Cardiac fibroblast (primary cell): ENCODE measurements around the gene CNBD2.
"Not testable (repeated sequence)": the region's sequence is repeated elsewhere in the genome, so short reads cannot be mapped to it uniquely, and the experiment has no call there.

Source experiments
- DNase-seq, 2 donors: peaks; one replicate each; pipeline versions ENCODE4 v3.0.0 to v3.0.0-alpha.2; 2010; ENCODE audit warnings: low read depth in 2 of 2
- H3K4me3 ChIP-seq, 2 donors: replicated peaks in 1 of 2; 1 replicate in 1 of 2; 2 replicates in 1 of 2; pipeline ENCODE4 v1.5.1; 2011; ENCODE audit warnings: low read depth in 2 of 2, low read length in 2 of 2, mild to moderate bottlenecking in 2 of 2, moderate library complexity in 1 of 2
- TF ChIP-seq, protein P1 (sequence below): IDR thresholded peaks from one replicate; pipeline ENCODE4 v1.5.1; 2011; ENCODE audit warnings: low read depth, mild to moderate bottlenecking, low read length, inconsistent platforms

CNBD2 gene

DNA sequence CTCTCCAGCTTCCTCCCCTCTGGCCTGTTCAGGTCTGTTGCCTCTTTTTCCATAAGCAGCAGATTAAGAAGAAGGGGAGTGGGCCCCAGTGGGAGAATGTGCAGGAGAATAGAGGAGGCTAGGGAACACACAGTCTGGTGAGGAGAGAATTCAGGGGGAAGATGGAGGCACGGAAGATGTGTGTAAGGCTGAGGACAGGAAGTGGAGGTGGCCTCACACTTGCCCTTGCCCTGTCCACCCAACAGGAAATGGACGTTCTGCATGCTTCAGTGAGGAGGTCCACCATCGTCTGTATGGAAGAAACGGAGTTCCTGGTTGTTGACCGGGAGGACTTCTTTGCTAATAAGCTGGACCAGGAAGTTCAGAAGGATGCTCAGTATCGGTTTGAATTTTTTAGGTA, 16.0 kb downstream of the CNBD2 start:
- H3K4me3 ChIP-seq: no peak overlapping the region
- no peak for DNase-seq
- TF ChIP-seq, protein P1, sequence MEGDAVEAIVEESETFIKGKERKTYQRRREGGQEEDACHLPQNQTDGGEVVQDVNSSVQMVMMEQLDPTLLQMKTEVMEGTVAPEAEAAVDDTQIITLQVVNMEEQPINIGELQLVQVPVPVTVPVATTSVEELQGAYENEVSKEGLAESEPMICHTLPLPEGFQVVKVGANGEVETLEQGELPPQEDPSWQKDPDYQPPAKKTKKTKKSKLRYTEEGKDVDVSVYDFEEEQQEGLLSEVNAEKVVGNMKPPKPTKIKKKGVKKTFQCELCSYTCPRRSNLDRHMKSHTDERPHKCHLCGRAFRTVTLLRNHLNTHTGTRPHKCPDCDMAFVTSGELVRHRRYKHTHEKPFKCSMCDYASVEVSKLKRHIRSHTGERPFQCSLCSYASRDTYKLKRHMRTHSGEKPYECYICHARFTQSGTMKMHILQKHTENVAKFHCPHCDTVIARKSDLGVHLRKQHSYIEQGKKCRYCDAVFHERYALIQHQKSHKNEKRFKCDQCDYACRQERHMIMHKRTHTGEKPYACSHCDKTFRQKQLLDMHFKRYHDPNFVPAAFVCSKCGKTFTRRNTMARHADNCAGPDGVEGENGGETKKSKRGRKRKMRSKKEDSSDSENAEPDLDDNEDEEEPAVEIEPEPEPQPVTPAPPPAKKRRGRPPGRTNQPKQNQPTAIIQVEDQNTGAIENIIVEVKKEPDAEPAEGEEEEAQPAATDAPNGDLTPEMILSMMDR: no peak

DNA sequence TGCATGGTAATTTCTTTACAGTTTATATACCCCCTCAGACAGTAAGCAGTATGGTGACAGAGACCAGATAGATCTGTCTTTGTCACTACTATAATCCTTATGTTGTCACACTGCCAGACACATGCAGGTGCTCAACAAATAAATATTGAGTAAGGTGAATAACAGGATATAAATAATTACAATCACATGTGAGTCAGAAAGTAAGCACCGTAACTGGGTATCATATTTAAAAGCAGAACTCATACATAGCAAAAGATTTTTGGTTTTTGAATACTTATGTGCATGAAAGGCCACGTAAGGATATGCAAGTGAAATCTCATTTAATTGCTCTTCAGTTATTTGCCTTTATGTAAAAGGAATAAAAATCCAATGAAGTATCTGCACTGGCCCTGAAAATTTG, 17.4 kb downstream of the CNBD2 start:
- DNase-seq: no peak
- TF ChIP-seq, protein P1: no peak
- H3K4me3 ChIP-seq: no peak overlapping the region

DNA sequence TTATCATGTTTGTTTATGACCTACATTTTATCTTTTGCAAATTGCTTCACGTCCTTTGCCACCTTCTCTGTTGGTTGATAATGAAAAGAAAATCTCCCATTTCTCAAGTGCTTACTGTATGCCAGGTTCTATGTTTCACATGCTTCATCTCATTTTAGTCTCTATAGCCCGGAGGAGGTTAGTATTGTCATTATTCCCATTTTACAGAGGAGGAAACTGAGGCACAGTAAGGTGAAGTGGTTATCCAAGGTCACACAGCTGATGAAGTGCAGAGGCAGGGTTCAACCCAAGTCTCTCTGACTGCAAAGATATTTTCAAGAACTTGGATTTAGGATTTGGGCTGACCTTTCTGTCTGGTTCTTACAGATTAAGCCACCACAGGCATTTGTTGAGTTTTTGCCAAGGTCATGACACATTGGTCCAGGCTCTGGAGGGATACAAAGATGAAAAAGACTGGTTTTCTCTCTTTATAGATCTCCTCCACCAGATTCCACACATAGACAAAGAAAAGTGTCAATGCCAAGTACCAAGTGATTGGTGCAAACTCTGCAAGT, 20.6 kb downstream of the CNBD2 start:
- TF ChIP-seq, protein P1: no peak
- DNase-seq: peak; percentile 17 to 23
- H3K4me3 ChIP-seq: no peak overlapping the region

DNA sequence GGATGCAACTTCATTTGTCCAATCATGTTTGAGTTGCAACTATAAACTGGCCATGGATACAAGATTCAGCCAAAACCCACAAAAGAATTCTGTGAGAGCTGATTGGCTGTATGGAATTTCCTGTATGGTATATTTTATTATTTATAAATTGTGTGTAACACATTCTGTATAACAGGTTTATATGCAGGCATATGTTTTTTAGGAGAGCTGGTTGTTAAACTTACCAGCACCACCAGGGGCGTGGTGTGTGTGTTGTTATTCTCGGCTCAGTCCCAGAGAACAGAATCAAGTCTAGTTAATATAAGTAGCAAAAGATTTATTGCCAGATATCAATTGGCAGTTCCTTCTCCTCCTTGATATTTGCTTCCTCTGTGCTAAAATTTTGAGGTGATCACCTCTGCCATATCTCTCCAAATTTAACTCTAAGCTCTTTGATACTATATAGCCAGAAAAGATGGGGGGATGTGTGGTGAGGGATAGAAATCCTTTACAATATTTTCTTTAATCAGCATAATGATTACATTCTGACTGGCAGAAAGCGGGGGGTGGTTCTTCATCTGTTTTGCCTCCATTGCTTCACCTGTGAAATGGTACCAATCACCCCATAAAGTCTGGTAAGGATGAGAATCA, 22.9 kb downstream of the CNBD2 start:
- DNase-seq: peak; percentile 51 to 54
- H3K4me3 ChIP-seq: no peak overlapping the region
- TF ChIP-seq, protein P1: peak; percentile 67

DNA sequence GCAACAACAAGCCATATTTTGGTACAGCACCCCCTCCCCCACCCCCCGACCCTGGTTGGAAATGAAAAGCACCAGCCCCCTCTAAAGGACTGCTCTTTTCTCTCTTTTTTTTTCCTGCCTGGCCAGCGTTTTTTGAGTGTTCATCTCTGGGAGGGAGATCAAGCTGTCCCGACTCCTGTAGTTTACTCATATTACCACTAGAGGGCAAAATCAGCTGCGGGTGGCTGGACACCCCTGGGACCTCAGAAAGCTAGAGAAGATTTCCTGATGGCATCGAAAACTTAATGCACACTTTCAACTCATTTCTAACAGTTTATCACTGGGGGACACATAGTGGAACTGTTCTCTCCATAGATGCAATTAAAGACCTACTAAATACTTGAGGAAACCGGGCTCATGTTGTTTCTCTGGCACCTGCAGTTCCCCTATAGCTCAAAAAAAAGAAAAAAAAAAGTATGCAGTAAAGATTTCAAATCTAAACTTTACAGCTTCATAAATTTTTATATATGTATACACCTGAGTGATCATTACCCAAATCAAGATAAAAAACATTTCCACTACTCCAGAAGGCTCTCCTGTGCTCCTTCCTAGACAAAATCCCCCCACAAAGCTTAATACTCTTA, 24.4 kb downstream of the CNBD2 start:
- no peak overlapping the region for H3K4me3 ChIP-seq
- DNase-seq: peak; percentile 71 to 74
- TF ChIP-seq, protein P1: peak; percentile 80

DNA sequence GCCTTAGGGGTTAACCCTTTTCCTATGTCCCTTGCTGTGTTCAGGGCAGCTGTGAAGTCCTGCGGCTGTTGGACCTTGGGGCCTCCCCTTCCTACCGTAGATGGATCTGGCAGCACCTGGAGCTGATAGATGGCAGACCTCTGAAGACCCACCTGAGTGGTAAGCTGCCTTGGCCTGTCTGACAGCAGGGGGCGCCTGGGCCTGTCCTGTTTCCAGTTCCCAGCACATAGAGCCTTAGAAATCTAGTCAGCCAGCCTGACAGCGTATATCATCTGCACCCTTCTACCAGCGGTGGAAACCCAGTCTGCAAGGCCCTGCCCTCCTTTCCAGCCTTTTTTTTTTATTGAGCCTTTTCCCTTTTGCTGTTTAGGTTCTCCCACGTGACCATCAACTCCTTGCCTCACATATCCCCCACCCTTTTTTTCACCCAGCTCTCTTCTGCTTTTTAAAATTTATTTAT, 26.6 kb downstream of the CNBD2 start:
- TF ChIP-seq, protein P1: peak; percentile 98
- peak; percentile 89 for DNase-seq
- no peak overlapping the region for H3K4me3 ChIP-seq

DNA sequence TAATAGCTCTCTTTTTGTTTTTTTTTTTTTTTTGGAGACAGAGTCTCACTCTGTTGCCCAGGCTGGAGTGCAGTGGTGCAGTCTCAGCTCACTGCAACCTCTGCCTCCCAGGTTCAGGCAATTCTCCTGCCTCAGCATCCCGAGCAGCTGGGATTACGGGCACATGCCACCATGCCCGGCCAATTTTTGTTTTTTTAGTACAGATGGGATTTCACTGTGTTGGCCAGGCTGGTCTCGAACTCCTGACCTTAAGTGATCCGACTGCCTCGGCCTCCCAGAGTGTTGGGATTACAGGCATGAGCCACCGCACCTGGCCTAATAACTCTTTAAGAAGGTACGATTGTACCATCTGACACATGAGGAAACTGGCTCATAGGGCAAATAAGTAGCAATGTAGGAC, 28.1 kb downstream of the CNBD2 start:
- not testable (repeated sequence) for H3K4me3 ChIP-seq

DNA sequence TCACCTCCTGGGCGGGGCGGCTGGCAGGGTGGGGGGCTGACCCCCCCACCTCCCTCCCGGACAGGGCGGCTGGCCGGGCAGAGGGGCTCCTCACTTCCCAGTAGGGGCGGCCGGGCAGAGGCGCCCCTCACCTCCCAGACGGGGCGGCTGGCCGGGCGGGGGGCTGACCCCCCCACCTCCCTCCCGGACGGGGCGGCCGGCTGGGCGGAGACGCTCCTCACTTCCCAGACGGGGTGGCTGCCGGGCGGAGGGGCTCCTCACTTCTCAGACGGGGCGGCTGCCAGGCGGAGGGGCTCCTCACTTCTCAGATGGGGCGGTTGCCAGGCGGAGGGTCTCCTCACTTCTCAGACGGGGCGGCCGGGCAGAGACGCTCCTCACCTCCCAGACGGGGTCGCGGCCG, 32.9 kb downstream of the CNBD2 start:
- DNase-seq, H3K4me3 ChIP-seq: not testable (repeated sequence)

More for the DNA sequence above, 28.1 kb downstream of the CNBD2 start:
- DNase-seq: not testable (repeated sequence)
